ENCODE measurements around the gene TLR7. TPM values are rescaled to one million over a fixed set of nuclear protein-coding genes. Genes with fewer than 3 reads are reported as not detected.

The TLR7 gene
- total RNA-seq, 1 donor from 2014 or later: not detected

GRCh38 chrX:12877386-12877785 lies 10.5 kb downstream of the TLR7 start:
- H3K27ac Mint-ChIP-seq (ENCODE audit: unreplicated experiment): no peak overlapping the region
- no peaks in the 10 kb centered on the region for H3K4me1 Mint-ChIP-seq (ENCODE audit: low read depth, unreplicated experiment)
- DNase-seq: no peak
- TF ChIP-seq, protein P1, sequence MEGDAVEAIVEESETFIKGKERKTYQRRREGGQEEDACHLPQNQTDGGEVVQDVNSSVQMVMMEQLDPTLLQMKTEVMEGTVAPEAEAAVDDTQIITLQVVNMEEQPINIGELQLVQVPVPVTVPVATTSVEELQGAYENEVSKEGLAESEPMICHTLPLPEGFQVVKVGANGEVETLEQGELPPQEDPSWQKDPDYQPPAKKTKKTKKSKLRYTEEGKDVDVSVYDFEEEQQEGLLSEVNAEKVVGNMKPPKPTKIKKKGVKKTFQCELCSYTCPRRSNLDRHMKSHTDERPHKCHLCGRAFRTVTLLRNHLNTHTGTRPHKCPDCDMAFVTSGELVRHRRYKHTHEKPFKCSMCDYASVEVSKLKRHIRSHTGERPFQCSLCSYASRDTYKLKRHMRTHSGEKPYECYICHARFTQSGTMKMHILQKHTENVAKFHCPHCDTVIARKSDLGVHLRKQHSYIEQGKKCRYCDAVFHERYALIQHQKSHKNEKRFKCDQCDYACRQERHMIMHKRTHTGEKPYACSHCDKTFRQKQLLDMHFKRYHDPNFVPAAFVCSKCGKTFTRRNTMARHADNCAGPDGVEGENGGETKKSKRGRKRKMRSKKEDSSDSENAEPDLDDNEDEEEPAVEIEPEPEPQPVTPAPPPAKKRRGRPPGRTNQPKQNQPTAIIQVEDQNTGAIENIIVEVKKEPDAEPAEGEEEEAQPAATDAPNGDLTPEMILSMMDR (IDR thresholded peaks at IDR 0.05; ENCODE audit: partially characterized antibody, unreplicated experiment): no peak
- H3K27me3 Mint-ChIP-seq (ENCODE audit: unreplicated experiment): peaks cover 2% of the 10 kb centered on the region
- peaks cover 4% of the 10 kb centered on the region for H3K9me3 Mint-ChIP-seq (ENCODE audit: unreplicated experiment)
- H3K4me3 Mint-ChIP-seq (ENCODE audit: unreplicated experiment): no peak overlapping the region
- peaks cover 7% of the 10 kb centered on the region for H3K36me3 Mint-ChIP-seq (ENCODE audit: unreplicated experiment)

DNA sequence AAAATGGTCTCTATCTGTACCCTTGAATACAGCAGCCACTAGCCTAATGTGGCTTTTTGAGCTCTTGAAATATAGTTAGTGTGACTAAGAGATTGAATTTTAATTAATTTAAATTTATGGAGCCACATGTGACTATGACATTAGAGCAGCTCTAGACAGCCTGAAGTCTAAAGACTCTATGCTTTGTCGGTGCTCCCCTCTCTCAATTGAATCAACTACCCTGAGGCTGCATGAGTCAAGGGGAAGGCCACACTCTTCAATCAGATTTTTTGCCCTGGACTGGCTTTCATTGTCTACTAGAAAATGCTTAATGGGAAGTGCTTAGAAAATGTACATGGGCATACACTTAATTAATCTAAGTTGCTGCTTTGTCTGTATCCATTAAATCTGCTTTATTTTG lies 11.7 kb downstream of the TLR7 start:
- H3K36me3 Mint-ChIP-seq (ENCODE audit: unreplicated experiment): no peaks in the 10 kb centered on the region
- H3K9me3 Mint-ChIP-seq (ENCODE audit: unreplicated experiment): peaks cover 2% of the 10 kb centered on the region
- no peaks in the 10 kb centered on the region for H3K4me1 Mint-ChIP-seq (ENCODE audit: low read depth, unreplicated experiment)
- no peak overlapping the region for H3K27ac Mint-ChIP-seq (ENCODE audit: unreplicated experiment)
- peaks cover 2% of the 10 kb centered on the region for H3K27me3 Mint-ChIP-seq (ENCODE audit: unreplicated experiment)
- TF ChIP-seq, protein P1 (IDR thresholded peaks at IDR 0.05; ENCODE audit: partially characterized antibody, unreplicated experiment): no peak
- no peak for DNase-seq
- no peak overlapping the region for H3K4me3 Mint-ChIP-seq (ENCODE audit: unreplicated experiment)

GRCh38 chrX:12881914-12882313 lies 15.0 kb downstream of the TLR7 start:
- peaks cover 5% of the 10 kb centered on the region for H3K27me3 Mint-ChIP-seq (ENCODE audit: unreplicated experiment)
- H3K9me3 Mint-ChIP-seq (ENCODE audit: unreplicated experiment): peaks cover 2% of the 10 kb centered on the region
- no peaks in the 10 kb centered on the region for H3K36me3 Mint-ChIP-seq (ENCODE audit: unreplicated experiment)
- H3K27ac Mint-ChIP-seq (ENCODE audit: unreplicated experiment): no peak overlapping the region
- TF ChIP-seq, protein P1 (IDR thresholded peaks at IDR 0.05; ENCODE audit: partially characterized antibody, unreplicated experiment): no peak
- H3K4me3 Mint-ChIP-seq (ENCODE audit: unreplicated experiment): no peak overlapping the region
- no peak for DNase-seq
- peaks cover 8% of the 10 kb centered on the region for H3K4me1 Mint-ChIP-seq (ENCODE audit: low read depth, unreplicated experiment)

DNA sequence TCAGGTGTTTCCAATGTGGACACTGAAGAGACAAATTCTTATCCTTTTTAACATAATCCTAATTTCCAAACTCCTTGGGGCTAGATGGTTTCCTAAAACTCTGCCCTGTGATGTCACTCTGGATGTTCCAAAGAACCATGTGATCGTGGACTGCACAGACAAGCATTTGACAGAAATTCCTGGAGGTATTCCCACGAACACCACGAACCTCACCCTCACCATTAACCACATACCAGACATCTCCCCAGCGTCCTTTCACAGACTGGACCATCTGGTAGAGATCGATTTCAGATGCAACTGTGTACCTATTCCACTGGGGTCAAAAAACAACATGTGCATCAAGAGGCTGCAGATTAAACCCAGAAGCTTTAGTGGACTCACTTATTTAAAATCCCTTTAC lies 18.6 kb downstream of the TLR7 start:
- Mint-ChIP-seq H3K36me3 (ENCODE audit: unreplicated experiment) (no peaks in the 10 kb centered on the region), H3K4me3 (ENCODE audit: unreplicated experiment) (no peak overlapping the region), H3K9me3 (ENCODE audit: unreplicated experiment) (peaks cover 2% of the 10 kb centered on the region), H3K27ac (ENCODE audit: unreplicated experiment) (no peak overlapping the region), H3K4me1 (ENCODE audit: low read depth, unreplicated experiment) (peaks cover 8% of the 10 kb centered on the region), H3K27me3 (ENCODE audit: unreplicated experiment) (peaks cover 5% of the 10 kb centered on the region)
- TF ChIP-seq, protein P1 (IDR thresholded peaks at IDR 0.05; ENCODE audit: partially characterized antibody, unreplicated experiment): no peak
- peak; percentile 13 for DNase-seq

DNA sequence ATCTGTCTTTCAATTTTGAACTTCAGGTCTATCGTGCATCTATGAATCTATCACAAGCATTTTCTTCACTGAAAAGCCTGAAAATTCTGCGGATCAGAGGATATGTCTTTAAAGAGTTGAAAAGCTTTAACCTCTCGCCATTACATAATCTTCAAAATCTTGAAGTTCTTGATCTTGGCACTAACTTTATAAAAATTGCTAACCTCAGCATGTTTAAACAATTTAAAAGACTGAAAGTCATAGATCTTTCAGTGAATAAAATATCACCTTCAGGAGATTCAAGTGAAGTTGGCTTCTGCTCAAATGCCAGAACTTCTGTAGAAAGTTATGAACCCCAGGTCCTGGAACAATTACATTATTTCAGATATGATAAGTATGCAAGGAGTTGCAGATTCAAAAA lies 19.7 kb downstream of the TLR7 start:
- H3K27ac Mint-ChIP-seq (ENCODE audit: unreplicated experiment): no peak overlapping the region

More for the DNA sequence above, 19.7 kb downstream of the TLR7 start:
- no peak for DNase-seq
- TF ChIP-seq, protein P1 (IDR thresholded peaks at IDR 0.05; ENCODE audit: partially characterized antibody, unreplicated experiment): no peak
- no peaks in the 10 kb centered on the region for H3K36me3 Mint-ChIP-seq (ENCODE audit: unreplicated experiment)
- no peak overlapping the region for H3K4me3 Mint-ChIP-seq (ENCODE audit: unreplicated experiment)
- peaks cover 2% of the 10 kb centered on the region for H3K9me3 Mint-ChIP-seq (ENCODE audit: unreplicated experiment)
- H3K4me1 Mint-ChIP-seq (ENCODE audit: low read depth, unreplicated experiment): peaks cover 8% of the 10 kb centered on the region
- peaks cover 5% of the 10 kb centered on the region for H3K27me3 Mint-ChIP-seq (ENCODE audit: unreplicated experiment)
